Naive thymus-derived CD4-positive, alpha-beta T cell (primary cell): ENCODE measurements around the gene ITGB4. TPM values are rescaled to one million over a fixed set of nuclear protein-coding genes. Genes with fewer than 3 reads are reported as not detected.
A peak's percentile ranks its signal among the peaks of the same experiment; 100 is the strongest.

Experiments used
- ATAC-seq: fragments of 150-1000 bp; cut with Tn5 transposase; 2 replicates; pipeline ENCODE4 v1.10.0; 2021; ENCODE audit warnings: mild to moderate bottlenecking, moderate library complexity
- CTCF ChIA-PET: fragments of 350-600 bp; sonication (Branson Sonifier 250); formaldehyde crosslinking; loops from one replicate; lab custom pipeline; 2021; ENCODE audit warnings: antibody characterized with exemption; lab: Charles Lee
- POLR2A ChIA-PET: fragments of 350-600 bp; sonication (Branson Sonifier 250); formaldehyde crosslinking; loops from one replicate; lab custom pipeline; 2021; ENCODE audit warnings: antibody characterized with exemption, inconsistent platforms; lab: Charles Lee
- DNase-seq, 9 donors: peaks; one replicate each; pipeline versions ENCODE4 v3.0.0 to v3.0.0-alpha.2; 2020 to 2022; ENCODE audit warnings: mixed read lengths in 1 of 9
- H3K27ac ChIP-seq: one replicate; pipeline ENCODE4 v1.7.0; 2013; ENCODE audit warnings: mild to moderate bottlenecking, low read depth, low read length, moderate library complexity
- H3K27me3 ChIP-seq, 2 donors: one replicate each; pipeline ENCODE4 v1.7.0; 2013; ENCODE audit warnings: low read length in 2 of 2, mild to moderate bottlenecking in 2 of 2, moderate library complexity in 2 of 2; ENCODE audit not compliant: control insufficient read depth in 2 of 2, insufficient read depth in 2 of 2
- H3K36me3 ChIP-seq, 3 experiments: 1 replicate in 2 of 3; 2 replicates in 1 of 3; pipeline ENCODE4 v1.7.0; 2013; ENCODE audit warnings: low read length in 3 of 3, mild to moderate bottlenecking in 3 of 3, moderate library complexity in 1 of 3; ENCODE audit not compliant: insufficient read depth in 3 of 3, control insufficient read depth in 2 of 3
- H3K4me1 ChIP-seq, 2 donors: one replicate each; pipeline ENCODE4 v1.7.0; 2013; ENCODE audit warnings: low read length in 2 of 2, mild to moderate bottlenecking in 2 of 2, moderate library complexity in 1 of 2; ENCODE audit not compliant: control insufficient read depth in 2 of 2, insufficient read depth in 2 of 2
- H3K4me3 ChIP-seq: 2 replicates; pipeline ENCODE4 v1.7.0; 2013; ENCODE audit warnings: mild to moderate bottlenecking, low read length
- H3K9me3 ChIP-seq, 3 experiments: 1 replicate in 2 of 3; 2 replicates in 1 of 3; pipeline ENCODE4 v1.7.0; 2013; ENCODE audit warnings: low read length in 3 of 3; ENCODE audit not compliant: control insufficient read depth in 2 of 3
- H3K27ac Mint-ChIP-seq, 9 donors: one replicate each; pipeline ENCODE4 v1.8.0; 2020 to 2022; ENCODE audit warnings: mixed read lengths in 9 of 9, mild to moderate bottlenecking in 8 of 9, moderate library complexity in 5 of 9, inconsistent platforms in 2 of 9
- H3K27me3 Mint-ChIP-seq, 5 donors: one replicate each; pipeline ENCODE4 v1.8.0; 2021 to 2022; ENCODE audit warnings: mixed read lengths in 5 of 5, mild to moderate bottlenecking in 1 of 5
- H3K36me3 Mint-ChIP-seq, 5 donors: one replicate each; pipeline ENCODE4 v1.8.0; 2020 to 2022; ENCODE audit warnings: mixed read lengths in 5 of 5, mild to moderate bottlenecking in 3 of 5, inconsistent platforms in 1 of 5
- H3K4me1 Mint-ChIP-seq, 7 donors: one replicate each; pipeline ENCODE4 v1.8.0; 2020 to 2022; ENCODE audit warnings: mixed read lengths in 7 of 7, mild to moderate bottlenecking in 3 of 7, inconsistent platforms in 1 of 7
- H3K4me3 Mint-ChIP-seq, 10 donors: one replicate each; pipeline ENCODE4 v1.8.0; 2020 to 2022; ENCODE audit warnings: mild to moderate bottlenecking in 10 of 10, mixed read lengths in 10 of 10, moderate library complexity in 6 of 10, inconsistent platforms in 2 of 10
- H3K9me3 Mint-ChIP-seq, 11 donors: one replicate each; pipeline ENCODE4 v1.8.0; 2020 to 2022; ENCODE audit warnings: mixed read lengths in 11 of 11, mild to moderate bottlenecking in 4 of 11, inconsistent platforms in 1 of 11, moderate library complexity in 1 of 11
- intact Hi-C, 2 donors: fragments of 100-400 bp; cut with micrococcal nuclease; formaldehyde crosslinking; loops; one replicate each; pipeline ENCODE4 v1.15.1; 2023
- polyA plus RNA-seq, 2 donors: library from polyadenylated mRNA; unstranded; fragments of 300-500 nt; fragmentation: Illumina TruSeq; gene quantifications; one replicate each; pipeline ENCODE4 v1.2.3, GENCODE V29; 2021
- total RNA-seq, 6 experiments: library from RNA in 5 of 6; stranded (reverse) in 5 of 6; gene quantifications; 1 replicate in 5 of 6; 2 replicates in 1 of 6; pipeline ENCODE4 v1.2.3 and lab custom pipeline; 2021 to 2026

ITGB4 gene
- 1 to 10 TPM in 3 of 5 experiments, under 1 TPM in 2; 0.49 to 1.8 (median 1.2) TPM for total RNA-seq
- under 1 TPM; 0.09 to 0.35 TPM for polyA plus RNA-seq
- 1.5 reads per million, percentile 4 among the genes with 10 or more reads in this experiment for total RNA-seq (lab: John Stamatoyannopoulos, UW)

GRCh38 chr17:75720656-75721462, at the start of gene ITGB4:
ITGB4 (plus strand) TSS chr17:75721459; CDS start chr17:75724704, 3,245 bp downstream.
- intact Hi-C loops, result loop anchor here in 1 of 2 donors (1.0 kb wide), 3 partner anchors 32 to 88 kb away; partner anchors contain the start of gene SMIM5
- Histone ChIP-seq H3K27ac (peak within 1 kb of the TSS; percentile 39), H3K4me1 (peaks cover 0 to 5% of the 10 kb centered on the region in 2 donors), H3K9me3 (no peaks in the 10 kb centered on the region), H3K27me3 (no peaks in the 10 kb centered on the region), H3K36me3 (no peaks in the 10 kb centered on the region), H3K4me3 (peak within 1 kb of the TSS; percentile 41)
- Mint-ChIP-seq H3K9me3 (no peaks in the 10 kb centered on the region), H3K4me1 (peaks cover 4 to 7% (median 6%) of the 10 kb centered on the region in 7 donors), H3K27me3 (peaks cover 0 to 30% (median 4%) of the 10 kb centered on the region in 5 donors), H3K4me3 (peak within 1 kb of the TSS; percentile 78 to 90 (median 82)), H3K36me3 (no peaks in the 10 kb centered on the region), H3K27ac (peak within 1 kb of the TSS in 7 of 9 donors; percentile 14 to 78 (median 36))
- ATAC-seq, result peak; percentile 91
- POLR2A ChIA-PET, result interaction anchor here (0.7 to 1.3 kb wide), 3 partner anchors 31 to 67 kb away, joined by 3 to 6 read pairs (median 4); partner anchors contain the start of genes RECQL5 and SAP30BP
- peak; percentile 56 to 75 (median 68) for DNase-seq
- CTCF ChIA-PET, result interaction anchor here (0.8 to 2.8 kb wide), 4 partner anchors 28 to 75 kb away, joined by 3 to 13 read pairs (median 7); a partner anchor contains a TSS

GRCh38 chr17:75672011-75672410, 49.2 kb upstream of the ITGB4 start:
- no peak for DNase-seq
- no peak overlapping the region for H3K27ac Mint-ChIP-seq

GRCh38 chr17:75673487-75673886, 47.8 kb upstream of the ITGB4 start:
- peaks cover under 1 to 26% (median 10%) of the 10 kb centered on the region in 5 donors for H3K36me3 Mint-ChIP-seq
- Histone ChIP-seq H3K4me1 (peaks cover 0 to 8% of the 10 kb centered on the region in 2 donors), H3K36me3 (peaks cover 6 to 63% (median 23%) of the 10 kb centered on the region in 3 experiments), H3K27me3 (no peaks in the 10 kb centered on the region), H3K27ac (no peak overlapping the region), H3K9me3 (no peaks in the 10 kb centered on the region), H3K4me3 (no peak overlapping the region)
- ChIA-PET POLR2A (interaction anchor here (0.5 to 0.6 kb wide), 2 partner anchors 403 to 415 kb away, joined by 3 to 4 read pairs; partner anchors contain the start of gene MIF4GD), CTCF (interaction anchor here (0.6 to 8.7 kb wide), 7 partner anchors 11 to 80 kb away, joined by 3 to 97 read pairs (median 6); no protein-coding TSS in a partner anchor)
- no peak for ATAC-seq
- H3K27ac Mint-ChIP-seq, result no peak overlapping the region
- H3K27me3 Mint-ChIP-seq, result no peaks in the 10 kb centered on the region
- H3K9me3 Mint-ChIP-seq, result no peaks in the 10 kb centered on the region
- H3K4me1 Mint-ChIP-seq, result peaks cover 11 to 25% (median 20%) of the 10 kb centered on the region in 7 donors
- H3K4me3 Mint-ChIP-seq, result no peak overlapping the region
- intact Hi-C loops, result no loop called here
- no peak for DNase-seq

More at GRCh38 chr17:75672011-75672410, 49.2 kb upstream of the ITGB4 start:
- H3K36me3 Mint-ChIP-seq, result peaks cover 4 to 29% (median 13%) of the 10 kb centered on the region in 5 donors
- no peak overlapping the region for H3K4me3 Mint-ChIP-seq
- H3K27ac ChIP-seq, result no peak overlapping the region
- ChIA-PET POLR2A (interaction anchor here (0.7 kb wide), 1 partner anchor 15 kb away, joined by 3 read pairs; no protein-coding TSS in a partner anchor), CTCF (interaction anchor here (0.7 to 8.7 kb wide), 5 partner anchors 10 to 739 kb away, joined by 3 to 97 read pairs (median 5); no protein-coding TSS in a partner anchor)
- no peaks in the 10 kb centered on the region for H3K9me3 Mint-ChIP-seq
- H3K4me1 Mint-ChIP-seq, result peaks cover 15 to 31% (median 20%) of the 10 kb centered on the region in 7 donors
- ATAC-seq, result no peak
- no peaks in the 10 kb centered on the region for H3K27me3 ChIP-seq
- peaks cover 9 to 20% of the 10 kb centered on the region in 2 donors for H3K4me1 ChIP-seq
- H3K4me3 ChIP-seq, result no peak overlapping the region
- H3K27me3 Mint-ChIP-seq, result no peaks in the 10 kb centered on the region
- H3K9me3 ChIP-seq, result no peaks in the 10 kb centered on the region
- intact Hi-C loops, result no loop called here
- peaks cover 6 to 59% (median 20%) of the 10 kb centered on the region in 3 experiments for H3K36me3 ChIP-seq

- CTCF ChIA-PET, result interaction anchor here (1.2 to 8.7 kb wide), 3 partner anchors 10 to 109 kb away, joined by 3 to 97 read pairs (median 4); partner anchors contain the start of genes RECQL5 and SAP30BP
- no peak for ATAC-seq
- Mint-ChIP-seq H3K9me3 (no peaks in the 10 kb centered on the region), H3K36me3 (peaks cover 0 to 21% (median 0%) of the 10 kb centered on the region in 5 donors), H3K27me3 (no peaks in the 10 kb centered on the region), H3K4me3 (no peak overlapping the region), H3K27ac (peak overlapping the region in 3 of 9 donors; percentile 13 to 77 (median 32)), H3K4me1 (peaks cover 0 to 15% (median 12%) of the 10 kb centered on the region in 7 donors)
- POLR2A ChIA-PET, result no interaction called here
- H3K36me3 ChIP-seq, result peaks cover 0 to 62% (median 24%) of the 10 kb centered on the region in 3 experiments
- no peaks in the 10 kb centered on the region for H3K27me3 ChIP-seq
- DNase-seq, result no peak
- intact Hi-C loops, result no loop called here
- no peak overlapping the region for H3K4me3 ChIP-seq
- H3K9me3 ChIP-seq, result no peaks in the 10 kb centered on the region
- no peaks in the 10 kb centered on the region for H3K4me1 ChIP-seq
- no peak overlapping the region for H3K27ac ChIP-seq
These were observed 44.8 kb upstream of the ITGB4 start for GRCh38 chr17:75676461-75676860.

- CTCF ChIA-PET, result interaction anchor here (0.6 to 1.3 kb wide), 3 partner anchors 47 to 79 kb away, joined by 3 to 6 read pairs (median 3); partner anchors contain the start of gene SMIM5
- POLR2A ChIA-PET, result no interaction called here
These were observed 41.5 kb upstream of the ITGB4 start for GRCh38 chr17:75679706-75680211.

GRCh38 chr17:75680431-75680830, 40.8 kb upstream of the ITGB4 start:
- Mint-ChIP-seq H3K4me1 (peaks cover 2 to 31% (median 19%) of the 10 kb centered on the region in 7 donors), H3K9me3 (no peaks in the 10 kb centered on the region), H3K36me3 (peaks cover 0 to 24% (median 0%) of the 10 kb centered on the region in 5 donors), H3K27me3 (no peaks in the 10 kb centered on the region), H3K27ac (no peak overlapping the region), H3K4me3 (no peak overlapping the region)
- no peaks in the 10 kb centered on the region for H3K9me3 ChIP-seq
- H3K4me3 ChIP-seq, result no peak overlapping the region
- ChIA-PET POLR2A (no interaction called here), CTCF (interaction anchor here (0.6 to 1.3 kb wide), 3 partner anchors 47 to 80 kb away, joined by 3 to 6 read pairs (median 3); partner anchors contain the start of gene SMIM5)
- no peaks in the 10 kb centered on the region for H3K27me3 ChIP-seq
- intact Hi-C loops, result no loop called here
- peaks cover 0 to 49% (median 13%) of the 10 kb centered on the region in 3 experiments for H3K36me3 ChIP-seq
- H3K27ac ChIP-seq, result no peak overlapping the region
- no peaks in the 10 kb centered on the region for H3K4me1 ChIP-seq
- ATAC-seq (no peak), DNase-seq (no peak)

More at GRCh38 chr17:75679706-75680211, 41.5 kb upstream of the ITGB4 start:
- H3K9me3 ChIP-seq, result no peaks in the 10 kb centered on the region
- H3K4me1 ChIP-seq, result no peaks in the 10 kb centered on the region
- no peaks in the 10 kb centered on the region for H3K9me3 Mint-ChIP-seq
- no peak overlapping the region for H3K4me3 Mint-ChIP-seq
- no peak for ATAC-seq
- peaks cover 0 to 28% (median 21%) of the 10 kb centered on the region in 7 donors for H3K4me1 Mint-ChIP-seq
- peaks cover 0 to 20% (median 0%) of the 10 kb centered on the region in 5 donors for H3K36me3 Mint-ChIP-seq
- H3K27me3 Mint-ChIP-seq, result no peaks in the 10 kb centered on the region
- H3K27me3 ChIP-seq, result no peaks in the 10 kb centered on the region
- H3K27ac ChIP-seq, result no peak overlapping the region
- DNase-seq, result no peak
- H3K36me3 ChIP-seq, result peaks cover 0 to 45% (median 13%) of the 10 kb centered on the region in 3 experiments
- intact Hi-C loops, result no loop called here
- no peak overlapping the region for H3K27ac Mint-ChIP-seq
- no peak overlapping the region for H3K4me3 ChIP-seq
